ENCODE data around the gene CDC42BPB.

CDC42BPB gene

GRCh38 chr14:102986810-102987579, 70.4 kb downstream of the CDC42BPB start:
- no peak for DNase-seq

GRCh38 chr14:102985665-102986064, 71.7 kb downstream of the CDC42BPB start:
- no peak for DNase-seq

- DNase-seq = no peak
Measured at GRCh38 chr14:102984336-102985102, 72.8 kb downstream of the CDC42BPB start.

GRCh38 chr14:102983496-102983895, 73.9 kb downstream of the CDC42BPB start:
- no peak for DNase-seq

GRCh38 chr14:102982852-102983470, 74.4 kb downstream of the CDC42BPB start:
- no peak for DNase-seq

GRCh38 chr14:102980409-102980810, 76.9 kb downstream of the CDC42BPB start:
- DNase-seq = no peak

GRCh38 chr14:102979406-102979805, 77.9 kb downstream of the CDC42BPB start:
- DNase-seq = no peak

- DNase-seq = no peak
Measured at GRCh38 chr14:102977475-102977874, 79.9 kb downstream of the CDC42BPB start.

- no peak for DNase-seq
Measured at GRCh38 chr14:102975662-102976061, 81.7 kb downstream of the CDC42BPB start.

GRCh38 chr14:102973706-102974285, 83.6 kb downstream of the CDC42BPB start:
- DNase-seq = peak; percentile 57

GRCh38 chr14:102971836-102972606, 85.3 kb downstream of the CDC42BPB start:
- DNase-seq = no peak

GRCh38 chr14:102971314-102971713, 86.0 kb downstream of the CDC42BPB start:
- DNase-seq = no peak

GRCh38 chr14:102970496-102970895, 86.9 kb downstream of the CDC42BPB start:
- no peak for DNase-seq

GRCh38 chr14:102969901-102970300, 87.4 kb downstream of the CDC42BPB start:
- DNase-seq = no peak

- no peak for DNase-seq
Measured at GRCh38 chr14:102969060-102969791, 88.1 kb downstream of the CDC42BPB start.

- no peak for DNase-seq
Measured at GRCh38 chr14:102968306-102968705, 89.0 kb downstream of the CDC42BPB start.

GRCh38 chr14:102967506-102967795, 89.9 kb downstream of the CDC42BPB start:
- DNase-seq = no peak

- DNase-seq = no peak
Measured at GRCh38 chr14:102966681-102967505, 90.5 kb downstream of the CDC42BPB start.

GRCh38 chr14:102965971-102966655, 91.2 kb downstream of the CDC42BPB start:
- DNase-seq = no peak

- DNase-seq = no peak
Measured at GRCh38 chr14:102965282-102965681, 92.1 kb downstream of the CDC42BPB start.

Data from hematopoietic multipotent progenitor cell treated with erythropoietin and hydrocortisone succinate and interleukin-3 and kit ligand, for 4 days (in vitro differentiated cells).